Loucy (cell line): Measurements from ENCODE around the gene ELOVL1.
"Not testable (repeated sequence)": the region's sequence is repeated elsewhere in the genome, so short reads cannot be mapped to it uniquely, and the experiment has no call there.

Experiments
- H2AFZ ChIP-seq: fragments of 200-600 bp; sonication (generic); 2 replicates; pipeline ENCODE4 v1.6.0; 2016; ENCODE audit warnings: antibody characterized with exemption, mild to moderate bottlenecking, low read length, moderate library complexity
- H3F3A ChIP-seq: fragments of 200-600 bp; 2 replicates; pipeline ENCODE4 v1.6.0; 2016; ENCODE audit warnings: antibody characterized with exemption, low read depth, mild to moderate bottlenecking
- H3K27me3 ChIP-seq: fragments of 200-600 bp; sonication (generic); 2 replicates; pipeline ENCODE4 v1.6.1; 2014; ENCODE audit warnings: low read length, mild to moderate bottlenecking; ENCODE audit not compliant: insufficient read depth, poor library complexity, severe bottlenecking
- H3K36me3 ChIP-seq: fragments of 200-600 bp; sonication (generic); 2 replicates; pipeline ENCODE4 v1.6.1; 2016; ENCODE audit warnings: low read length; ENCODE audit not compliant: insufficient read depth
- H3K4me1 ChIP-seq: fragments of 200-600 bp; sonication (generic); 2 replicates; pipeline ENCODE4 v1.5.1; 2014; ENCODE audit warnings: low read length, mild to moderate bottlenecking; ENCODE audit not compliant: insufficient read depth, poor library complexity, severe bottlenecking
- H3K4me2 ChIP-seq: fragments of 200-600 bp; sonication (generic); 2 replicates; pipeline ENCODE4 v1.6.0; 2014; ENCODE audit warnings: antibody characterized with exemption, low read length, low read depth, mild to moderate bottlenecking; ENCODE audit not compliant: poor library complexity, severe bottlenecking
- H3K4me3 ChIP-seq: fragments of 200-600 bp; sonication (generic); 2 replicates; pipeline ENCODE4 v1.5.1; 2014; ENCODE audit warnings: low read length, mild to moderate bottlenecking, mixed read lengths; ENCODE audit not compliant: poor library complexity, severe bottlenecking
- H3K79me2 ChIP-seq: fragments of 200-600 bp; sonication (generic); 2 replicates; pipeline ENCODE4 v1.6.1; 2014; ENCODE audit warnings: low read length; ENCODE audit not compliant: insufficient read depth
- H3K9ac ChIP-seq: fragments of 200-600 bp; sonication (generic); 2 replicates; pipeline ENCODE4 v1.6.0; 2014; ENCODE audit warnings: mild to moderate bottlenecking, low read depth, low read length, moderate library complexity; ENCODE audit not compliant: poor library complexity, severe bottlenecking
- H3K9me2 ChIP-seq: fragments of 200-600 bp; sonication (generic); replicated peaks from 2 replicates; pipeline ENCODE4 v1.6.1; 2016; ENCODE audit warnings: low read depth, low read length, mixed read lengths
- H3K9me3 ChIP-seq: fragments of 200-600 bp; sonication (generic); 2 replicates; pipeline ENCODE4 v1.6.1; 2014; ENCODE audit warnings: mild to moderate bottlenecking, antibody characterized with exemption, low read length, low read depth; ENCODE audit not compliant: insufficient read depth
- H4K20me1 ChIP-seq: fragments of 200-600 bp; sonication (generic); 2 replicates; pipeline ENCODE4 v1.6.0; 2014; ENCODE audit warnings: antibody characterized with exemption, low read length, mild to moderate bottlenecking; ENCODE audit not compliant: insufficient read depth, poor library complexity, severe bottlenecking
- CTCF ChIP-seq: fragments of 200-600 bp; sonication (generic); conservative IDR thresholded peaks from 2 replicates; pipeline ENCODE4 v1.5.1; 2014; ENCODE audit warnings: mild to moderate bottlenecking, antibody characterized with exemption, low read length
- EZH2phosphoT487 ChIP-seq: fragments of 200-600 bp; IDR thresholded peaks from 2 replicates; pipeline ENCODE4 v1.6.1; 2018; ENCODE audit warnings: antibody characterized with exemption, mild to moderate bottlenecking, moderate library complexity, borderline replicate concordance

ELOVL1 gene

GRCh38 chr1:43367904-43368645 is at the start of gene ELOVL1:
Gene ELOVL1 (minus strand): TSS chr1:43368011. CDS start chr1:43365609, 2,402 bp downstream.
- Histone ChIP-seq H4K20me1 (peaks cover 20% of the 10 kb centered on the region), H3K27me3 (no peaks in the 10 kb centered on the region), H3K36me3 (peaks cover 16% of the 10 kb centered on the region; the same call in 1 of the 2 replicates), H3K4me1 (peaks cover 23% of the 10 kb centered on the region), H3K79me2 (peaks cover 41% of the 10 kb centered on the region), H2AFZ (peak within 1 kb of the TSS; percentile 85), H3K9me2 (no peaks in the 10 kb centered on the region), H3K4me2 (peak within 1 kb of the TSS; percentile 99), H3F3A (0 out of 2 replicates have a peak, but pooled peaks cover 2% of the 10 kb centered on the region), H3K9ac (peak within 1 kb of the TSS; percentile 92), H3K4me3 (peak within 1 kb of the TSS; percentile 95), H3K9me3 (no peaks in the 10 kb centered on the region)
- TF ChIP-seq CTCF, result peak; percentile 40
- no peak for TF ChIP-seq EZH2phosphoT487

GRCh38 chr1:43415901-43416300 is 48.1 kb upstream of the ELOVL1 start:
- Histone ChIP-seq H3F3A (no peaks in the 10 kb centered on the region), H3K4me1 (no peaks in the 10 kb centered on the region), H3K4me2 (no peak overlapping the region), H3K9me2 (no peaks in the 10 kb centered on the region), H4K20me1 (no peaks in the 10 kb centered on the region), H3K27me3 (no peaks in the 10 kb centered on the region), H3K9ac (no peak overlapping the region), H3K79me2 (no peaks in the 10 kb centered on the region), H2AFZ (no peak overlapping the region), H3K4me3 (no peak overlapping the region), H3K36me3 (peaks cover 25% of the 10 kb centered on the region; the same call in 1 of the 2 replicates), H3K9me3 (no peaks in the 10 kb centered on the region)
- TF ChIP-seq CTCF, result no peak
- TF ChIP-seq EZH2phosphoT487, result no peak

- no peak overlapping the region for H3K4me3 ChIP-seq
- no peak overlapping the region for H2AFZ ChIP-seq
- TF ChIP-seq EZH2phosphoT487 (no peak), CTCF (peak; percentile 83)
- H3K4me1 ChIP-seq, result no peaks in the 10 kb centered on the region
- H3F3A ChIP-seq, result no peaks in the 10 kb centered on the region
- no peak overlapping the region for H3K9ac ChIP-seq
- H3K36me3 ChIP-seq, result peaks cover 13% of the 10 kb centered on the region; the same call in 1 of the 2 replicates
- no peaks in the 10 kb centered on the region for H3K79me2 ChIP-seq
- H3K27me3 ChIP-seq, result no peaks in the 10 kb centered on the region
- no peak overlapping the region for H3K4me2 ChIP-seq
- no peaks in the 10 kb centered on the region for H3K9me3 ChIP-seq
- H4K20me1 ChIP-seq, result no peaks in the 10 kb centered on the region
- H3K9me2 ChIP-seq, result no peaks in the 10 kb centered on the region
These were observed 46.9 kb upstream of the ELOVL1 start for GRCh38 chr1:43414634-43415223.

- H3K36me3 ChIP-seq, H2AFZ ChIP-seq, H3K79me2 ChIP-seq, H4K20me1 ChIP-seq, H3K4me1 ChIP-seq, H3K9me2 ChIP-seq, H3K4me3 ChIP-seq, H3K27me3 ChIP-seq, H3K4me2 ChIP-seq, H3K9ac ChIP-seq, H3K9me3 ChIP-seq, H3F3A ChIP-seq: not testable (repeated sequence)
These were observed 45.6 kb upstream of the ELOVL1 start for GRCh38 chr1:43413426-43413825.
